ENCODE data around the gene STRIP2. TPM values are rescaled to one million over a fixed set of nuclear protein-coding genes. Genes with fewer than 3 reads are reported as not detected.

STRIP2 gene
- total and polyA plus RNA-seq, 2 experiments from 2014 or later = 4.7 to 10.6 TPM

DNA sequence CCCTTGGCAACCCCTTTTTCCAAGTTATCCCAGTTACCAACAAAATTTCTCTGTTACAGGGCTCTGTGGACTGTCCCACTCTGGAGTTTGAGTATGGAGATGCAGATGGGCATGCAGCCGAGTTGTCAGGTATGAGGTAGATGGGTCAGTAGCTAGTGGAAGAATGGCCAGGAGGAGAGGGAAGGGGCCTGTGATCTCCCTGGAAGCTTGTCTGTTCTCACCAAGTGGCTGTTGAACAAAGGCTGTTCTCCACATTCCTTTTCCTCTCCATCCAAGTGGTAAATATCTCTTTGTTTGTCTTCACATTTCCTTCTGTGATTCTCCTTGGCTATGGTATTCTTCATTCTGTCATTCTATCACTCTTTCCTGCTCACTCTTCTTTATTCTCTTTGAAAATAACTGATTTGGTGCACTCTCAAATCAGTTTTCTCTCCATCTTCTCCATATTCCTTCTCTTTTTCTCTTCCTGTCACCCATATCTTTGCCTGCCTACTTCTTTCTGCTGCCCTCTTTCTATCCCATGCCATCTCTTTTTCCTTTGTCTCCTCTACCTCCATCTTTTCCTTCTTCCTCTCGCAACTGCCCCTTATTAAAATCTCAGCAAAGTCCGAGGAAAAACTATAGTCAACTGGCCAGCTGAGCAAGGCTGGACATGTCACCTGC, 5.9 kb downstream of the STRIP2 start:
- Histone ChIP-seq H3K27me3 (ENCODE audit: insufficient read depth) (peaks cover 12% of the 10 kb centered on the region), H3K4me3 (no peak overlapping the region), H2AFZ (no peak overlapping the region), H3K4me1 (ENCODE audit: insufficient read depth) (peaks cover 5% of the 10 kb centered on the region; the same call in 1 of the 2 replicates), H3K4me2 (no peak overlapping the region), H4K20me1 (replicated peaks; ENCODE audit: insufficient read depth) (peaks cover 24% of the 10 kb centered on the region), H3K79me2 (replicated peaks; ENCODE audit: insufficient read depth) (peaks cover 13% of the 10 kb centered on the region; the same call in 1 of the 2 replicates), H3K9me2 (ENCODE audit: insufficient read depth) (no peaks in the 10 kb centered on the region), H3K36me3 (ENCODE audit: insufficient read depth) (peaks cover 4% of the 10 kb centered on the region; the same call in 1 of the 2 replicates), H3K27ac (ENCODE audit: low read depth) (peak overlapping the region; percentile 72; the same call in 1 of the 2 replicates), H3F3A (replicated peaks; ENCODE audit: low read depth) (no peaks in the 10 kb centered on the region)
- Mint-ChIP-seq H3K9me3 (no peaks in the 10 kb centered on the region), H3K27ac (no peak overlapping the region), H3K27me3 (ENCODE audit: insufficient read depth, low read depth, poor library complexity) (no peaks in the 10 kb centered on the region), H3K4me3 (no peak overlapping the region), H3K4me1 (peaks cover 11% of the 10 kb centered on the region; the same call in 2 of the 3 replicates), H3K36me3 (ENCODE audit: low read depth) (peaks cover 13% of the 10 kb centered on the region)
- TF ChIP-seq, protein P1, sequence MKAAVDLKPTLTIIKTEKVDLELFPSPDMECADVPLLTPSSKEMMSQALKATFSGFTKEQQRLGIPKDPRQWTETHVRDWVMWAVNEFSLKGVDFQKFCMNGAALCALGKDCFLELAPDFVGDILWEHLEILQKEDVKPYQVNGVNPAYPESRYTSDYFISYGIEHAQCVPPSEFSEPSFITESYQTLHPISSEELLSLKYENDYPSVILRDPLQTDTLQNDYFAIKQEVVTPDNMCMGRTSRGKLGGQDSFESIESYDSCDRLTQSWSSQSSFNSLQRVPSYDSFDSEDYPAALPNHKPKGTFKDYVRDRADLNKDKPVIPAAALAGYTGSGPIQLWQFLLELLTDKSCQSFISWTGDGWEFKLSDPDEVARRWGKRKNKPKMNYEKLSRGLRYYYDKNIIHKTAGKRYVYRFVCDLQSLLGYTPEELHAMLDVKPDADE (IDR thresholded peaks at IDR 0.05) = no peak
- TF ChIP-seq ZNF114 (CRISPR knock-in tag; IDR thresholded peaks at IDR 0.05) (no peak), STAT1 (IDR thresholded peaks at IDR 0.05; ENCODE audit: unreplicated experiment) (no peak)
- TF ChIP-seq, protein P2, sequence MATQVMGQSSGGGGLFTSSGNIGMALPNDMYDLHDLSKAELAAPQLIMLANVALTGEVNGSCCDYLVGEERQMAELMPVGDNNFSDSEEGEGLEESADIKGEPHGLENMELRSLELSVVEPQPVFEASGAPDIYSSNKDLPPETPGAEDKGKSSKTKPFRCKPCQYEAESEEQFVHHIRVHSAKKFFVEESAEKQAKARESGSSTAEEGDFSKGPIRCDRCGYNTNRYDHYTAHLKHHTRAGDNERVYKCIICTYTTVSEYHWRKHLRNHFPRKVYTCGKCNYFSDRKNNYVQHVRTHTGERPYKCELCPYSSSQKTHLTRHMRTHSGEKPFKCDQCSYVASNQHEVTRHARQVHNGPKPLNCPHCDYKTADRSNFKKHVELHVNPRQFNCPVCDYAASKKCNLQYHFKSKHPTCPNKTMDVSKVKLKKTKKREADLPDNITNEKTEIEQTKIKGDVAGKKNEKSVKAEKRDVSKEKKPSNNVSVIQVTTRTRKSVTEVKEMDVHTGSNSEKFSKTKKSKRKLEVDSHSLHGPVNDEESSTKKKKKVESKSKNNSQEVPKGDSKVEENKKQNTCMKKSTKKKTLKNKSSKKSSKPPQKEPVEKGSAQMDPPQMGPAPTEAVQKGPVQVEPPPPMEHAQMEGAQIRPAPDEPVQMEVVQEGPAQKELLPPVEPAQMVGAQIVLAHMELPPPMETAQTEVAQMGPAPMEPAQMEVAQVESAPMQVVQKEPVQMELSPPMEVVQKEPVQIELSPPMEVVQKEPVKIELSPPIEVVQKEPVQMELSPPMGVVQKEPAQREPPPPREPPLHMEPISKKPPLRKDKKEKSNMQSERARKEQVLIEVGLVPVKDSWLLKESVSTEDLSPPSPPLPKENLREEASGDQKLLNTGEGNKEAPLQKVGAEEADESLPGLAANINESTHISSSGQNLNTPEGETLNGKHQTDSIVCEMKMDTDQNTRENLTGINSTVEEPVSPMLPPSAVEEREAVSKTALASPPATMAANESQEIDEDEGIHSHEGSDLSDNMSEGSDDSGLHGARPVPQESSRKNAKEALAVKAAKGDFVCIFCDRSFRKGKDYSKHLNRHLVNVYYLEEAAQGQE (IDR thresholded peaks at IDR 0.05; ENCODE audit: unreplicated experiment) = no peak
- TF ChIP-seq, protein P3, sequence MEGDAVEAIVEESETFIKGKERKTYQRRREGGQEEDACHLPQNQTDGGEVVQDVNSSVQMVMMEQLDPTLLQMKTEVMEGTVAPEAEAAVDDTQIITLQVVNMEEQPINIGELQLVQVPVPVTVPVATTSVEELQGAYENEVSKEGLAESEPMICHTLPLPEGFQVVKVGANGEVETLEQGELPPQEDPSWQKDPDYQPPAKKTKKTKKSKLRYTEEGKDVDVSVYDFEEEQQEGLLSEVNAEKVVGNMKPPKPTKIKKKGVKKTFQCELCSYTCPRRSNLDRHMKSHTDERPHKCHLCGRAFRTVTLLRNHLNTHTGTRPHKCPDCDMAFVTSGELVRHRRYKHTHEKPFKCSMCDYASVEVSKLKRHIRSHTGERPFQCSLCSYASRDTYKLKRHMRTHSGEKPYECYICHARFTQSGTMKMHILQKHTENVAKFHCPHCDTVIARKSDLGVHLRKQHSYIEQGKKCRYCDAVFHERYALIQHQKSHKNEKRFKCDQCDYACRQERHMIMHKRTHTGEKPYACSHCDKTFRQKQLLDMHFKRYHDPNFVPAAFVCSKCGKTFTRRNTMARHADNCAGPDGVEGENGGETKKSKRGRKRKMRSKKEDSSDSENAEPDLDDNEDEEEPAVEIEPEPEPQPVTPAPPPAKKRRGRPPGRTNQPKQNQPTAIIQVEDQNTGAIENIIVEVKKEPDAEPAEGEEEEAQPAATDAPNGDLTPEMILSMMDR (conservative IDR thresholded peaks at IDR 0.05; ENCODE audit: low read depth in 2 of 2) = no peak
- ATAC-seq (no peak), DNase-seq (ENCODE audit: low spot score) (peak; percentile 10)

DNA sequence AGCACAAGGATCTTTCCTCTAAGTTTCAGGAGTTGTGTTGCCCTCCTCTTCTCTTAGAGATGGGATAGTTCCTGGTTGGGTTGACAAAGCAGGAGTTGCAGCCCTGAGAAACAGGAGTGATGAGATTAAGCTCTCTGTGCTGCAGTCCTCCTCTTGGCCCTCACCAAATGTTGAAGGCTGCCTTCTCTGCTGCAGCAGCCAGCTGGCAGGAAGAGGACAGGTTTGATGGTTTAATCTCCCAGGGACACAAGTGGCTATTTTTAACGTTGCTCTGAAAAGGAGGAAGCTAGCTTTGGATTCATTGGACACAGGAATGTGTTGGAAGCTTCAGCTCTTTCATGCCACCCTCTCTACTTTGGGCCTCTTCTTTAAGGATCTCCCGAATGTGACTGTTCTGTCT, 9.4 kb downstream of the STRIP2 start:
- H3K9me2 ChIP-seq (ENCODE audit: insufficient read depth) = no peaks in the 10 kb centered on the region; the same call in 1 of the 2 replicates
- 0 out of 2 replicates have a peak, but pooled peaks cover 12% of the 10 kb centered on the region for H4K20me1 ChIP-seq (replicated peaks; ENCODE audit: insufficient read depth)
- H3K79me2 ChIP-seq (replicated peaks; ENCODE audit: insufficient read depth) = no peaks in the 10 kb centered on the region
- H3K36me3 ChIP-seq (ENCODE audit: insufficient read depth) = peaks cover 4% of the 10 kb centered on the region; the same call in 1 of the 2 replicates
- no peaks in the 10 kb centered on the region for H3K4me1 ChIP-seq (ENCODE audit: insufficient read depth)
- Mint-ChIP-seq H3K27ac (no peak overlapping the region), H3K27me3 (ENCODE audit: insufficient read depth, low read depth, poor library complexity) (no peaks in the 10 kb centered on the region), H3K4me3 (no peak overlapping the region), H3K36me3 (ENCODE audit: low read depth) (peaks cover 40% of the 10 kb centered on the region), H3K4me1 (0 out of 3 replicates have a peak, but pooled peaks cover 2% of the 10 kb centered on the region), H3K9me3 (peaks cover 3% of the 10 kb centered on the region; the same call in 1 of the 3 replicates)
- H3K27me3 ChIP-seq (ENCODE audit: insufficient read depth) = no peaks in the 10 kb centered on the region
- no peak for ATAC-seq
- no peak overlapping the region for H3K4me2 ChIP-seq
- H3F3A ChIP-seq (replicated peaks; ENCODE audit: low read depth) = no peaks in the 10 kb centered on the region
- no peak overlapping the region for H2AFZ ChIP-seq
- no peak overlapping the region for H3K27ac ChIP-seq (ENCODE audit: low read depth)
- no peak overlapping the region for H3K4me3 ChIP-seq
- DNase-seq (ENCODE audit: low spot score) = no peak
- TF ChIP-seq, protein P1 (IDR thresholded peaks at IDR 0.05) = no peak
- TF ChIP-seq EZH2 (IDR thresholded peaks at IDR 0.05; ENCODE audit: low read depth, unreplicated experiment) (no peak), JUNB (IDR thresholded peaks at IDR 0.05; ENCODE audit: unreplicated experiment) (no peak), ZNF114 (CRISPR knock-in tag; IDR thresholded peaks at IDR 0.05) (no peak), ZNF331 (CRISPR knock-in tag; IDR thresholded peaks at IDR 0.05; ENCODE audit: low read depth) (no peak)
- TF ChIP-seq, protein P2 (IDR thresholded peaks at IDR 0.05; ENCODE audit: unreplicated experiment) = no peak
- TF ChIP-seq, protein P3 (conservative IDR thresholded peaks at IDR 0.05; ENCODE audit: low read depth in 2 of 2) = no peak
